ENCODE results near the gene CYP27C1. TPM values are rescaled to one million over a fixed set of nuclear protein-coding genes. Genes with fewer than 3 reads are reported as not detected.
A peak's percentile ranks its signal among the peaks of the same experiment; 100 is the strongest.

Gene CYP27C1
- total RNA-seq, 2 experiments from 2014 or later = not detected

DNA sequence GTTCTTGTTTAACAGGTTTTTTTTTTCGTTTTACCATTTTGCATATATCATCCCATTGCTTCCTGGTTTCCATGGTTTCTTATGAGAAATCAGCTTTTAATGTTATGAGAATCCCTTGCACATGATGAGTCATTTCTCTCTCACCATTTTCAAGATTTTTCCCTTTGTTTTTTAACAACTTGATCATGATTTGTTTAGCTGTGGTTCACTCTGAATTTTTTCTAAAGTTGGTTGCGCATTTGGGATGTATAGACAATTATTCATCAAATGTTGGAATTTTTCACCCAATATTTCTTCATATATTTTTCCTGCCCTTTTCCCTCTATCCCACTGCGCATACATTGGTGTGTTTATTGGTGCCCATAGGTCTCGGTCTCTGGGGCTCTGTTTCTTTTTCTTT lies 70.7 kb downstream of the CYP27C1 start:
- no peak overlapping the region for H3K27ac Mint-ChIP-seq
- H3K36me3 Mint-ChIP-seq (ENCODE audit: low read depth) = no peaks in the 10 kb centered on the region
- ATAC-seq (no peak), DNase-seq (no peak)
- no peaks in the 10 kb centered on the region for H3K27me3 Mint-ChIP-seq (ENCODE audit: low read depth)
- H3K9me3 Mint-ChIP-seq (ENCODE audit: insufficient read depth) = no peaks in the 10 kb centered on the region
- CTCF ChIA-PET = no interaction called here
- POLR2A ChIA-PET = no interaction called here
- no peaks in the 10 kb centered on the region for H3K4me1 Mint-ChIP-seq (ENCODE audit: low read depth)
- H3K4me3 Mint-ChIP-seq = no peak overlapping the region

DNA sequence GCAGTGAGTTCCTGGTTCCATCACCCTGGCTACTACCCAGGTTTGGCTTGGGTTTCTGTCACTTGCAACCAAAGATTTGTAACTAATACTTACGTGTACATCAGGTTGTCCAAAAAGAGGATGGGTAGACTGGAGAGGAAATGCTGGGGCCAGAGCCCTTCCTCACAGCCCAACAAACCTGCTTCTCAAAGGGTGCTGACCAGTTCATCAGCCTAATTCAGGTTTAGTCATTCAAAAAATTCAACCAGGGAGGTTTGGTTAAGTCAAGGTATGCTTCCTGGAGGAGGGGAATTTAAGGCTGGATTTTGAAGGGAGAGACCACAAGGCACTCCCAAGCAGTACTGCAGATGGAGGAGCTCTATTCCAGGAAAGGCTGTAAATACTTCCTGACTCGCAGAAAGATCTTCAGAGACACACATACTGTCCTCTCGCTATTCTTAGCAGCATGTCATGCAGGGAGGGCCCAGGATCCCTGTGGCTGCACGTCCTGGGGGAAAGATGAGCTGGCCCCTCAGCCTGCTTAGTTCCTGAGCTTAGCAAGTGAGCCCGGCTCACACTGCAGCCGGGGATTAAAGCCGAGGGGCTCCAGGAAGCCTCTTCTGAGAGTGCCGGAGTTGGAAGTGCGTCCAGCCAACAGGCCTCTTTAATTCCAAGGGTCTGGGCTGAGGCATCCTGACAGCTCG lies 73.1 kb downstream of the CYP27C1 start:
- Mint-ChIP-seq H3K27me3 (ENCODE audit: low read depth) (no peaks in the 10 kb centered on the region), H3K4me3 (no peak overlapping the region), H3K4me1 (ENCODE audit: low read depth) (no peaks in the 10 kb centered on the region), H3K27ac (no peak overlapping the region), H3K36me3 (ENCODE audit: low read depth) (no peaks in the 10 kb centered on the region), H3K9me3 (ENCODE audit: insufficient read depth) (no peaks in the 10 kb centered on the region)
- ATAC-seq = no peak
- ChIA-PET CTCF (no interaction called here), POLR2A (no interaction called here)
- peak; percentile 5 for DNase-seq

DNA sequence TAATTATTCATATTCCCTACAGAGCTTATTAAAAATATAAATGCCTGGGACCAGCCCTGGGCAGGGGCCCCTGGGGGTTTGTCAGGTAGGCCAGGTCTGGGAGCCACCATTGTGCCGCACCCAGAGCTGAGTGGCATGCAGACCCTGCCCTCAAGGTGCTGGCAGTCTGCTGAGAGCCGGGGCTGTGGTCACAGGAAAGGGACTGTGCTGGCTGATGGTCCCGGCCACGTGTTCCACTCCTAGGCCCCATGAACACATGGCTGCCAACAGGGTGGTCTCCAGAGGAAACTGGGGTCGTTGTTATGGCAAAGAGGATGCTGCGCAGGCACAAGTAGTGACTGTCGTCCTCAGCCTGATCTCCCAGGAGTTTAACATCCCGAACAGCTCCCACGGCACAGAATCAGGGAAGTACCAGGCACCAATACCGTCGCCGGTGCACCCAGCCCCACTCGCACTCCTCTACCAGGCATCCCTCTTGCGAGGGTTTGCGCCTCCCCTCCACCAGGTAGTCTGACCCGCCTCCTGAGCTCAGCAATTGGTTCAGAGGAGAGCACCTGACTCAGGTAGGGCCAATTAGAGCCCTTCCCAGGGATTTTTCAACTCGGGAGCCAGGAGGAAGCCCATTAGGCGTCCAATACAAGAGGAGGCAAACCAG lies 73.9 kb downstream of the CYP27C1 start:
- Mint-ChIP-seq H3K9me3 (ENCODE audit: insufficient read depth) (no peaks in the 10 kb centered on the region), H3K4me3 (no peak overlapping the region), H3K27me3 (ENCODE audit: low read depth) (peaks cover 3% of the 10 kb centered on the region), H3K36me3 (ENCODE audit: low read depth) (no peaks in the 10 kb centered on the region), H3K4me1 (ENCODE audit: low read depth) (no peaks in the 10 kb centered on the region), H3K27ac (no peak overlapping the region)
- DNase-seq = peak; percentile 18
- ChIA-PET CTCF (no interaction called here), POLR2A (no interaction called here)
- ATAC-seq = no peak

DNA sequence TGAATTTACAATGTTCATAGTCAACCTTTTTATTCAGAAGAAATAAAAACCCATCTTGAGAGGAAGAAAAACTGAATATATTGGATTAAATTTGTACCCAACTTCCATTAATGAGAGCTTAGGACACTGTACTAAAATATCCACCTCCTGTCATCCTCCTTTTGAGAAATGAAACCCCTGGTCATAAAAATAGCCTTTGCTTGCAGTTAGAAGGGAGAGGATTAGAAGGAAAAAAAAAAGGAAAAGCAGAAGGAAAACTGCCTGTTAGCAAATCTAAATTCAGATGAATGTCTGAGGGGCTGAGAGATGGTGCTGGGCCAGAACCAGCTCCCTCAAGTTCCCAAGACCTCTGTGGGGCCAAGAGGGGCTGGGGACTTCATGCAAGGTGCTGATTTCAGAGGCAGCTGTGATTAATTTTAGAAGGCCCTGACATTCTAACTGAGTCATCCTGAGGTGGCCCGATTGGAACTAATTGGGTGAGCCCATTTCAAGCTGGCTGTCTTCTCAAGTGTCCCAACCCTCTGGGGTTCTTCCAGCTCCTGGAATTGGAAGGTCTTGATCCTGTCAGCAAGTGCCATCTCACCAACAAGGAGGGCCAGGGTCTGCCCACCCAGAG lies 74.7 kb downstream of the CYP27C1 start:
- H3K4me1 Mint-ChIP-seq (ENCODE audit: low read depth) = no peaks in the 10 kb centered on the region

DNA sequence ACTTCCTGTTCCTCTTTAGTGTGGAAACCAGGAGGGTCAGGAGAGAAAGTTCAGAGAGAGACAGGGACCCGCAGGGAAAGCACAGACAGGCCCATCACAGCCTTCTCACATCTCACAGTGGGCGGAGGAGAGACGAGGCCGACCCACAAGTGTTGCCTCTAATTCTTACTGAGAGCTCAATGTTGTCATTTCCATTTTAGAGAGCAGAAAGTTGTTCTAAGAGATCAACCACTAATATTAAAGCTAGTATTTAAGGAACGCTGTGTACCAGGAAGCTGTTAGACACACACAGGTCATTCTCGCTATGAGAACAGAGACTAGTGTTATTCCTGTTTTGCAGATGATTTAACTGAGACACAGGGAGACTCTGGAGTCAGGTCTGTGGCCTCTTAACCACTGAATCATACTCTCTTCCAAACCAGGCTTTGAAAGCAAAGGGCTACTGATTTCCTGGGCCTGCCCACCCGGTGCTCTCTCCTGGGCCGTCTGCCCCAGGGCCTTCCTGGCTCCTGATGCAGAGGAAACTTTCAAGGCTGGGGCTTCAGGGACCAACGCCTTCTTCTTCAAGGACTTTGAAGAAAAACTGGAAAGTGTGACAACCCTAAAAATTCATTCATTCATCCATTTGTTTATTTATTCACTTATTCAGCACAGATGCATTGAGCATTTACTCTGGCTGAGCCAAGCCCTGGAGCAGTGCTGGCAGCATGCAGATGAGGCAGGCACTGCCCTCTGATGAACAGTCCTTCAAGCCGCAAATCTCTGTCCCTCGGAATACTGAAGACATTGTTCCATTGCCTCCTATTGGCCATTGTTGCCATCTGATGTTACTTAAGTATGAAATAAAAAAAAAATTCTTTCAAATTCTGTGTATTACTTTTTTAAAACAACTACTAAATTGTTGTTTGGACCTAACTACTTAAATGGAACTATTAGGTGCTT lies 76.0 kb downstream of the CYP27C1 start:
- ATAC-seq = no peak
- Mint-ChIP-seq H3K9me3 (ENCODE audit: insufficient read depth) (no peaks in the 10 kb centered on the region), H3K27ac (no peak overlapping the region), H3K4me3 (no peak overlapping the region), H3K4me1 (ENCODE audit: low read depth) (no peaks in the 10 kb centered on the region), H3K36me3 (ENCODE audit: low read depth) (no peaks in the 10 kb centered on the region), H3K27me3 (ENCODE audit: low read depth) (peaks cover 15% of the 10 kb centered on the region)
- ChIA-PET CTCF (no interaction called here), POLR2A (no interaction called here)
- DNase-seq = peak; percentile 14

More for the DNA sequence above, 74.7 kb downstream of the CYP27C1 start:
- CTCF ChIA-PET = no interaction called here
- peak; percentile 7 for DNase-seq
- no peaks in the 10 kb centered on the region for H3K9me3 Mint-ChIP-seq (ENCODE audit: insufficient read depth)
- POLR2A ChIA-PET = no interaction called here
- no peak for ATAC-seq
- H3K36me3 Mint-ChIP-seq (ENCODE audit: low read depth) = no peaks in the 10 kb centered on the region
- no peak overlapping the region for H3K27ac Mint-ChIP-seq
- H3K27me3 Mint-ChIP-seq (ENCODE audit: low read depth) = peaks cover 7% of the 10 kb centered on the region
- no peak overlapping the region for H3K4me3 Mint-ChIP-seq

DNA sequence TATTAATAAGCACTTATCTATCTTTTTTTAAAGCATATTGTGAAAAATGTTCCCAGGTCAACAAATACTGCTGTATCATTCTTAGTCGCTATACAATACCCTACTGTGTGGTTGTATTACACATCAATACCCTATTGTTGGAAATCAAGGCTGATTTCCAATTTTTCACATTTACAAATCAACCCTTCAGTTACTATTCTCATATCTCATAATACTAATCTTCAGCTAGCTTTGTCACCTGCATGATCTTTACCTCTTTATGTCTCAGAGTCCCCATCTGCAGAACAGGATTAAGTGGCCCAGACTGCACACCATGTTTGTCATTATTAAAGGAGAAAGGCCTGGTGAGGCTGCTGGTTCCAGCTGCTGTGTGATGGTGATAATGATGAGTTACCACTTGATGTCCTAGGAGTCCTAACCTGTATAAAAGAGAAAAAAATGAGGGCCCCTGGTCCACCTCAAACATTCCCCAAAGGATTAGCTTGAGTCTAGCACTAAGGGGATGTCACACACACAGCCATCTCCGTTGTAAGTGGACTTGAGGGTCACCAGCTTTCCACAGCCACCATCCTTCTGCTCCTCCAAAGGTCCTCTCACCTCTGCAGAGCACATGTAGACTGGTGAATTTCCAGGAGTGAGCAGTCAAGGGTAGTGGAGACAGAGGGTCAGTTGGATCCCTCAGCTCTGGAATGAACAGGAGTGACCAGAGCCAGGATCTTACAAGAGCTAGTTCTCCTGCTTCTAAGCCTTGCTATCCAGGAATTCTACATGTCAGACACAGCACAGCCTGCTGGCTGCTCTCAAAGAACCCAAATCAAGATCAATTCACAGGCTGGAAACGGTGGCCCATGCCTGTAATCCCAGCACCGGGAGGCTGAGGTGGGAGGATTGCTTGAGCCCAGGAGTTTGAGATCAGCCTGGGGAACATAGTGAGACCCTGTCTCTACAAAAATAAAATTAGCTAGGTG lies 77.2 kb downstream of the CYP27C1 start:
- H3K27me3 Mint-ChIP-seq (ENCODE audit: low read depth) = peaks cover 15% of the 10 kb centered on the region
- ChIA-PET POLR2A (no interaction called here), CTCF (no interaction called here)
- ATAC-seq = no peak
- no peaks in the 10 kb centered on the region for H3K9me3 Mint-ChIP-seq (ENCODE audit: insufficient read depth)
- no peaks in the 10 kb centered on the region for H3K36me3 Mint-ChIP-seq (ENCODE audit: low read depth)
- no peak overlapping the region for H3K4me3 Mint-ChIP-seq
- H3K4me1 Mint-ChIP-seq (ENCODE audit: low read depth) = no peaks in the 10 kb centered on the region
- no peak overlapping the region for H3K27ac Mint-ChIP-seq
- DNase-seq = peak; percentile 12

DNA sequence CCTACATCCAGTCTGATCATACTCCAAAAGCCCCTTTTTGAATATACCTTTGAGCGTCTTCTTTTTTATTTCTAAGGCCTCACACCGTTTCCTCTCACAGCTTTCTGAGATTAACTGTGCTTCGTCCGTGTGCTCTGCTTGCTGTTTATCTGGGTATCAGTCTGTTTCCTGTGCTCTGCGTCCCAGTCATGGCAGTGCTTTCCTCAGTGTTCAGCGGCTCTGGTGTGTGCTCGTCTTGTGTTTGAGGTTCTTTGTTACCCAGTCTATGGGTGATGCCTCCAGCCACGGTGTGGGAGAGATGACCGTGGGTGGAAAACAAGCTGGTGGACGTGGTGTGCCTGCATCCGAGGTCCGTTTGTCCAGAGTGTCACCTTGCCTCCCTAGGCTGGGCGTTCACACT lies 79.6 kb downstream of the CYP27C1 start:
- no peak overlapping the region for H3K27ac Mint-ChIP-seq
- ATAC-seq (no peak), DNase-seq (no peak)
- no peaks in the 10 kb centered on the region for H3K9me3 Mint-ChIP-seq (ENCODE audit: insufficient read depth)
- no peak overlapping the region for H3K4me3 Mint-ChIP-seq
- no peaks in the 10 kb centered on the region for H3K36me3 Mint-ChIP-seq (ENCODE audit: low read depth)
- peaks cover 15% of the 10 kb centered on the region for H3K27me3 Mint-ChIP-seq (ENCODE audit: low read depth)
- CTCF ChIA-PET = no interaction called here
- POLR2A ChIA-PET = no interaction called here
- no peaks in the 10 kb centered on the region for H3K4me1 Mint-ChIP-seq (ENCODE audit: low read depth)

DNA sequence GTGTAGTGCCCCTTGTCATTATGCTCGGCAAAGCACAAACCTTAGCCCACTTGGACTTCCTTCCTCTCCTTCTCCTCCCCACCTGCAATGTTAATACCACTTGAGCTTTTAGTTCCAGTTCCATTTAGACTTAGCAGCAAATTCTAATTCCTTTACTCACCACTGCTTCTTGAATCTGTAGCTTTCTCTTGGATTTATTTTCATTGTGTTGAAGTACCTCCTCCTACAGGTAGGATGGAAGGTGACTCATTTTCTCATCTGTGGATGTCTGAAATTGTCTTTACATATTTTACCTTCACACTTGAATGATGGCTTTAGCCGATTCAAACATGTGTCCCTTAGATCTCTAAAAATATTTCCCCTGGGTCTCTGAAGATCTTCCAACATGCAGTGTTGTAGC lies 80.3 kb downstream of the CYP27C1 start:
- CTCF ChIA-PET = interaction anchor here (0.6 to 1.1 kb wide), 2 partner anchors 55 to 167 kb away, joined by 3 read pairs; no protein-coding TSS in a partner anchor
- ATAC-seq (no peak), DNase-seq (no peak)
- H3K27ac Mint-ChIP-seq = no peak overlapping the region
- POLR2A ChIA-PET = no interaction called here
- H3K9me3 Mint-ChIP-seq (ENCODE audit: insufficient read depth) = no peaks in the 10 kb centered on the region
- H3K4me3 Mint-ChIP-seq = no peak overlapping the region
- H3K27me3 Mint-ChIP-seq (ENCODE audit: low read depth) = peaks cover 15% of the 10 kb centered on the region
- no peaks in the 10 kb centered on the region for H3K36me3 Mint-ChIP-seq (ENCODE audit: low read depth)
- H3K4me1 Mint-ChIP-seq (ENCODE audit: low read depth) = no peaks in the 10 kb centered on the region

DNA sequence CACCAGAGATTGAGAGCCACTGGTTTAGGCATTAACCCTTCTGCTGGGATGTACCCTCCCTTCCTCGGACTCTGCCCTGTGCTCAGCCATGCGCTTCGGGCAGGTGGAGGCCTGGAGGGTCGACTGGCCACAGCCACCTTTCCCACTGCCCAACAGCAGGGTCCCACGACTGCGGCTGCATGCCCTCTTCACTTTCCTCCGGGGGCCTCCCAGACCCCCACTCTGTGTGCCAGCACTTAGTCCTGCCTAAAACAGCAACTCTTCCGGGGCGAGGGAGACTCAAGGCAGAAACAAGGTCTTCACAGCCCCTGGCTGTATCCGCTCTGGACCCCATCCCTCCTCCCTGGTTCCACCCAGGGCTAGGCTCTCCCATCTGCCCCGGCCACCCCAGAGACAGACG lies 81.8 kb downstream of the CYP27C1 start:
- H3K27ac Mint-ChIP-seq = no peak overlapping the region
- POLR2A ChIA-PET = no interaction called here
- CTCF ChIA-PET = no interaction called here
- no peak for ATAC-seq
- no peaks in the 10 kb centered on the region for H3K4me1 Mint-ChIP-seq (ENCODE audit: low read depth)
- no peak overlapping the region for H3K4me3 Mint-ChIP-seq
- peaks cover 15% of the 10 kb centered on the region for H3K27me3 Mint-ChIP-seq (ENCODE audit: low read depth)
- no peaks in the 10 kb centered on the region for H3K9me3 Mint-ChIP-seq (ENCODE audit: insufficient read depth)
- no peaks in the 10 kb centered on the region for H3K36me3 Mint-ChIP-seq (ENCODE audit: low read depth)
- DNase-seq = no peak

DNA sequence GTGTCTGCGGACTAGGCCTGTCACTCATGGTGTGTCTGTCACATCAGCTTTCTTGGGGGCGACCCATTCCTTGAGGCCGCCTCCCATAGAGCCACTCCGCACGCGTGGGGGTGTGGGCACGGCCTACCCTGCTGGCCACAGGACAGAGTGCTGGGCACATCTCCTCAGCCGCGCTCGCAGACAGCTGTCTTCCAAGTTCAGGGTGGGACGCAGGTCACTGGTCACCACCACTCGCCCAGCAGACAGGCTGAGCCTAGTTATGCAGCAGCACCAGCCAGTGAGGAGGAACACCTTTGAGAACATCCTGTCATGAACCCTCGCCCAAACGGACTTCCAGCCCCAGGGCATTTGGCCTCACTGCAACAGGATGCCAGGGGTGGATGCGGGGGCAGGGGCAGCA lies 82.4 kb downstream of the CYP27C1 start:
- ATAC-seq (no peak), DNase-seq (peak; percentile 16)
- POLR2A ChIA-PET = no interaction called here
- H3K9me3 Mint-ChIP-seq (ENCODE audit: insufficient read depth) = no peaks in the 10 kb centered on the region
- H3K27ac Mint-ChIP-seq = no peak overlapping the region
- no peak overlapping the region for H3K4me3 Mint-ChIP-seq
- CTCF ChIA-PET = no interaction called here
- peaks cover 15% of the 10 kb centered on the region for H3K27me3 Mint-ChIP-seq (ENCODE audit: low read depth)
- H3K4me1 Mint-ChIP-seq (ENCODE audit: low read depth) = no peaks in the 10 kb centered on the region
- H3K36me3 Mint-ChIP-seq (ENCODE audit: low read depth) = no peaks in the 10 kb centered on the region

DNA sequence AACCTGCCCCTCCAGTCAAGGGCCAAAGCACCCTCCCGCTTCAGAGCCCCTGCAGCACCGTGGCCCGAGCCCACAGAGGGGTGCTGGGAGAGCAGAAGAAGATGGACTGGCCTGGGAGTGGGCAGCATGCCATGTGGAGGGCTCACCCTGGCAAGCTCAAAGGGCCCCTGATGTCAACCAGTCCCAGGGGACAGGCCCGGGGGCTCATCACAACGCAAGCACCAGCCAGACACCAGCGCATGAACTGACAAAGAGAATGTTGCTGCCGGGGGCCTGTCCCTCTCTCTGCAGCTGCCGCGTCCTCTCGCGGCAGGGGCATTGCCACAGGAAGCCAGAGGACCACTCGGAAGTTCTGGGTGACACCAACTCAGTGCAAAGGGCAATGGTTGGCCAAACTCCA lies 82.9 kb downstream of the CYP27C1 start:
- POLR2A ChIA-PET = no interaction called here
- DNase-seq (peak; percentile 19), ATAC-seq (no peak)
- Mint-ChIP-seq H3K27ac (no peak overlapping the region), H3K36me3 (ENCODE audit: low read depth) (no peaks in the 10 kb centered on the region), H3K9me3 (ENCODE audit: insufficient read depth) (no peaks in the 10 kb centered on the region), H3K27me3 (ENCODE audit: low read depth) (peaks cover 15% of the 10 kb centered on the region), H3K4me1 (ENCODE audit: low read depth) (no peaks in the 10 kb centered on the region), H3K4me3 (no peak overlapping the region)
- CTCF ChIA-PET = no interaction called here

Data from activated CD8-positive, alpha-beta T cell treated with anti-CD3 and anti-CD28 coated beads, Interleukin-2, amount 10 ng/mL, durations not matched to agents 7 days and 5 days (primary cell).